GM12878 (cell line): Measurements from ENCODE around the gene VPS13C. TPM values are rescaled to one million over a fixed set of nuclear protein-coding genes. Genes with fewer than 3 reads are reported as not detected.
A peak's percentile ranks its signal among the peaks of the same experiment; 100 is the strongest.

Experiments
- BCL11A ChIP-seq: IDR thresholded peaks from 2 replicates; pipeline ENCODE4 v1.6.1; 2011; ENCODE audit warnings: low read depth, low read length
- CBX5 ChIP-seq: sonication (generic); IDR thresholded peaks from 2 replicates; pipeline ENCODE4 v1.6.1; 2016; ENCODE audit warnings: low read depth, moderate library complexity, mild to moderate bottlenecking, inconsistent platforms
- CHD2 ChIP-seq: IDR thresholded peaks from 2 replicates; pipeline ENCODE4 v1.6.1; 2011; ENCODE audit warnings: low read depth, low read length, improper control_type of control experiment, borderline replicate concordance
- E2F4 ChIP-seq: IDR thresholded peaks from 2 replicates; pipeline ENCODE4 v1.6.1; 2012; ENCODE audit warnings: low read depth, low read length, improper control_type of control experiment
- E4F1 ChIP-seq: fragments of 450-650 bp; IDR thresholded peaks from 2 replicates; pipeline ENCODE4 v1.6.1; 2018; ENCODE audit warnings: borderline replicate concordance, mild to moderate bottlenecking; ENCODE audit not compliant: partially characterized antibody
- HDAC6 ChIP-seq: fragments of 200-600 bp; sonication (generic); IDR thresholded peaks from one replicate; pipeline ENCODE4 v1.8.0; 2017; ENCODE audit warnings: antibody characterized with exemption; ENCODE audit not compliant: unreplicated experiment
- IRF3 ChIP-seq: fragments of 450-650 bp; IDR thresholded peaks from 2 replicates; pipeline ENCODE4 v1.6.1; 2014; ENCODE audit warnings: mild to moderate bottlenecking
- PKNOX1 ChIP-seq: fragments of 450-650 bp; IDR thresholded peaks from 2 replicates; pipeline ENCODE4 v1.6.1; 2016; ENCODE audit warnings: mild to moderate bottlenecking
- TARDBP ChIP-seq: IDR thresholded peaks from 2 replicates; pipeline ENCODE4 v1.6.1; 2016; ENCODE audit warnings: borderline replicate concordance
- TBL1XR1 ChIP-seq: IDR thresholded peaks from 2 replicates; pipeline ENCODE4 v1.6.1; 2012; ENCODE audit warnings: low read depth, low read length, improper control_type of control experiment
- TCF7 ChIP-seq: IDR thresholded peaks from 2 replicates; pipeline ENCODE4 v1.6.1; 2014; ENCODE audit warnings: antibody characterized with exemption, borderline replicate concordance
- USF2 ChIP-seq: IDR thresholded peaks from 2 replicates; pipeline ENCODE4 v1.6.1; 2011; ENCODE audit warnings: low read depth, low read length, improper control_type of control experiment, borderline replicate concordance
- polyA plus RNA-seq, 11 experiments: library from polyadenylated mRNA; depleted of rRNA in 4 of 11; unstranded in 6 of 11; stranded (reverse) in 5 of 11; fragments of >200 nt; fragmentation: Nextera tagmentation in 4 of 11; fragmentation: Illumina TruSeq in 1 of 11; extraction: Ambion mirVana in 4 of 11; extraction: Trizol in 1 of 11; gene quantifications; 1 replicate in 1 of 11; 2 replicates in 10 of 11; pipeline versions ENCODE4 v1.2.1 to v1.2.3, GENCODE V29; 2011 to 2016; ENCODE audit warnings: inconsistent platforms in 2 of 11, missing spikeins in 2 of 11, low read depth in 1 of 11
- total RNA-seq, 4 experiments: library from RNA; depleted of rRNA in 3 of 4; stranded (reverse); fragments of >200 nt in 3 of 4; fragmentation: Illumina TruSeq in 1 of 4; extraction: Trizol in 1 of 4; gene quantifications; 2 replicates each; pipeline versions ENCODE4 v1.2.1 to v1.2.3, GENCODE V29; 2013 to 2021
- TF ChIP-seq, protein P1 (sequence below): IDR thresholded peaks from 2 replicates; pipeline ENCODE4 v1.6.1; 2011; ENCODE audit warnings: borderline replicate concordance, low read depth, mild to moderate bottlenecking, moderate library complexity, low read length; ENCODE audit not compliant: insufficient read depth, poor library complexity, severe bottlenecking
- TF ChIP-seq, protein P2 (sequence below): fragments of 450-650 bp; IDR thresholded peaks from 2 replicates; pipeline ENCODE4 v1.6.1; 2017; ENCODE audit warnings: borderline replicate concordance

The VPS13C gene
- total and polyA plus RNA-seq, 10 of the 15 experiments (the other 5 are each of a cell fraction or from before 2014, with no cell fraction given): 9.3 to 53.1 (median 31.8) TPM

GRCh38 chr15:62060113-62060895, at the start of gene VPS13C (continued):
- TF ChIP-seq, protein P1, sequence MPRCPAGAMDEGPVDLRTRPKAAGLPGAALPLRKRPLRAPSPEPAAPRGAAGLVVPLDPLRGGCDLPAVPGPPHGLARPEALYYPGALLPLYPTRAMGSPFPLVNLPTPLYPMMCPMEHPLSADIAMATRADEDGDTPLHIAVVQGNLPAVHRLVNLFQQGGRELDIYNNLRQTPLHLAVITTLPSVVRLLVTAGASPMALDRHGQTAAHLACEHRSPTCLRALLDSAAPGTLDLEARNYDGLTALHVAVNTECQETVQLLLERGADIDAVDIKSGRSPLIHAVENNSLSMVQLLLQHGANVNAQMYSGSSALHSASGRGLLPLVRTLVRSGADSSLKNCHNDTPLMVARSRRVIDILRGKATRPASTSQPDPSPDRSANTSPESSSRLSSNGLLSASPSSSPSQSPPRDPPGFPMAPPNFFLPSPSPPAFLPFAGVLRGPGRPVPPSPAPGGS: no peak
- TF ChIP-seq E4F1 (peak; percentile 19), PKNOX1 (peak; percentile 79), TARDBP (no peak; the same call in 1 of the 2 replicates), BCL11A (peak; percentile 10; the same call in 1 of the 2 replicates), CBX5 (no peak), E2F4 (0 out of 2 replicates have a peak, but pooled peaks have one; percentile 33), USF2 (peak; percentile 72), IRF3 (no peak), TCF7 (no peak), CHD2 (peak; percentile 6; the same call in 1 of the 2 replicates), HDAC6 (no peak), TBL1XR1 (no peak)
- TF ChIP-seq, protein P2, sequence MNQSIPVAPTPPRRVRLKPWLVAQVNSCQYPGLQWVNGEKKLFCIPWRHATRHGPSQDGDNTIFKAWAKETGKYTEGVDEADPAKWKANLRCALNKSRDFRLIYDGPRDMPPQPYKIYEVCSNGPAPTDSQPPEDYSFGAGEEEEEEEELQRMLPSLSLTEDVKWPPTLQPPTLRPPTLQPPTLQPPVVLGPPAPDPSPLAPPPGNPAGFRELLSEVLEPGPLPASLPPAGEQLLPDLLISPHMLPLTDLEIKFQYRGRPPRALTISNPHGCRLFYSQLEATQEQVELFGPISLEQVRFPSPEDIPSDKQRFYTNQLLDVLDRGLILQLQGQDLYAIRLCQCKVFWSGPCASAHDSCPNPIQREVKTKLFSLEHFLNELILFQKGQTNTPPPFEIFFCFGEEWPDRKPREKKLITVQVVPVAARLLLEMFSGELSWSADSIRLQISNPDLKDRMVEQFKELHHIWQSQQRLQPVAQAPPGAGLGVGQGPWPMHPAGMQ: no peak
